Ovary (tissue), 3 donors: Measurements from ENCODE around the gene ATF2.

Experiments
- EP300 ChIP-seq: sonication (generic); formaldehyde crosslinking; IDR thresholded peaks from one replicate; pipeline ENCODE4 v1.6.1; 2017; ENCODE audit warnings: antibody characterized with exemption
- TF ChIP-seq, protein P1 (sequence below), 3 donors: fragments of 450-650 bp in 2 of 3; fragments of 200-600 bp in 1 of 3; IDR thresholded peaks; one replicate each; pipeline versions ENCODE4 v1.5.1 to v1.8.0; 2016 to 2022; ENCODE audit warnings: antibody characterized with exemption in 3 of 3, mild to moderate bottlenecking in 1 of 3
- donor health status: DM: no; HTN: no; CAD: no.

DNA sequence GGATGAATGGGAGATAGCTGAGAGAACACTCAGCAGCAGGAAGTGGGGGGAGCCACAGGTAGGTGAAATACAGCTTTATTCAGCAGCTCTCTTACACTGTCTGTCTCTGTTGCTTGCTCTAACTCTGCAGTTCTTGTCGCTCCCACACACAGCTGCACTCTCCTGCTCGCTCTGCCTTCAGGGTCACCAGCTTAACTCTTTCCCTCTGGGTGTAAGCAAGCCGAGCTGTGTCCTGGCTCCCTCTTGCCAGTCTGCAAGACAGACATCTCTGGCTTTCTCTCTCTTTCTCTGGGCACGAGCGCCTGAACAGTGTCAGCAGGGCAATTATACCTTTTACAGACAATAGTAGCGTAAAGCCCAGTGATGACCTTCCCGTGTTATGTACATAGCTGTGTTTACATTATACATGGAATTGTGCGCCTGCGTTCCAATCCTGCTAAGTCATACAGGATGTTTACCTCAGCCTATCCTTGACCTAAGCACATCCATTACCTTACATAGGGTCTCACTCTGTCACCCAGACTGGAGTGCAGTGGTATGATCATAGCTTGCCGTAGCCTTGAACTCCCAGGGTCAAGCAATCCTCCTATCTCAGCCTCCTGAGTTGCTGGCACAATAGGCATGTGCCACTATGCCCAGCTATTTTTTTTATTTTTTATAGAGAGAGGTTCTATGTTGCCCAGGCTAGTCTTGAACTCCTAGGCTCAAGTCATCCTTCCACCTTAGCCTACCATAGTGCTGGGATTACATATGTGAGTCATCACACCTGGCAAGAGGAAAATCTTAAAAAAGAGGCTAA is 105.0 kb downstream of the ATF2 start:
- TF ChIP-seq EP300, result no peak
- TF ChIP-seq, protein P1, sequence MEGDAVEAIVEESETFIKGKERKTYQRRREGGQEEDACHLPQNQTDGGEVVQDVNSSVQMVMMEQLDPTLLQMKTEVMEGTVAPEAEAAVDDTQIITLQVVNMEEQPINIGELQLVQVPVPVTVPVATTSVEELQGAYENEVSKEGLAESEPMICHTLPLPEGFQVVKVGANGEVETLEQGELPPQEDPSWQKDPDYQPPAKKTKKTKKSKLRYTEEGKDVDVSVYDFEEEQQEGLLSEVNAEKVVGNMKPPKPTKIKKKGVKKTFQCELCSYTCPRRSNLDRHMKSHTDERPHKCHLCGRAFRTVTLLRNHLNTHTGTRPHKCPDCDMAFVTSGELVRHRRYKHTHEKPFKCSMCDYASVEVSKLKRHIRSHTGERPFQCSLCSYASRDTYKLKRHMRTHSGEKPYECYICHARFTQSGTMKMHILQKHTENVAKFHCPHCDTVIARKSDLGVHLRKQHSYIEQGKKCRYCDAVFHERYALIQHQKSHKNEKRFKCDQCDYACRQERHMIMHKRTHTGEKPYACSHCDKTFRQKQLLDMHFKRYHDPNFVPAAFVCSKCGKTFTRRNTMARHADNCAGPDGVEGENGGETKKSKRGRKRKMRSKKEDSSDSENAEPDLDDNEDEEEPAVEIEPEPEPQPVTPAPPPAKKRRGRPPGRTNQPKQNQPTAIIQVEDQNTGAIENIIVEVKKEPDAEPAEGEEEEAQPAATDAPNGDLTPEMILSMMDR (IDR thresholded peaks at IDR 0.05), result no peak
